LoVo (cell line): ENCODE results near the gene ELF2.
"Not testable (repeated sequence)": the region's sequence is repeated elsewhere in the genome, so short reads cannot be mapped to it uniquely, and the experiment has no call there.

Experiments
- DNase-seq: peaks from one replicate; pipeline ENCODE4 v3.0.0-alpha.2; 2016; ENCODE audit warnings: low spot score

ELF2 gene

DNA sequence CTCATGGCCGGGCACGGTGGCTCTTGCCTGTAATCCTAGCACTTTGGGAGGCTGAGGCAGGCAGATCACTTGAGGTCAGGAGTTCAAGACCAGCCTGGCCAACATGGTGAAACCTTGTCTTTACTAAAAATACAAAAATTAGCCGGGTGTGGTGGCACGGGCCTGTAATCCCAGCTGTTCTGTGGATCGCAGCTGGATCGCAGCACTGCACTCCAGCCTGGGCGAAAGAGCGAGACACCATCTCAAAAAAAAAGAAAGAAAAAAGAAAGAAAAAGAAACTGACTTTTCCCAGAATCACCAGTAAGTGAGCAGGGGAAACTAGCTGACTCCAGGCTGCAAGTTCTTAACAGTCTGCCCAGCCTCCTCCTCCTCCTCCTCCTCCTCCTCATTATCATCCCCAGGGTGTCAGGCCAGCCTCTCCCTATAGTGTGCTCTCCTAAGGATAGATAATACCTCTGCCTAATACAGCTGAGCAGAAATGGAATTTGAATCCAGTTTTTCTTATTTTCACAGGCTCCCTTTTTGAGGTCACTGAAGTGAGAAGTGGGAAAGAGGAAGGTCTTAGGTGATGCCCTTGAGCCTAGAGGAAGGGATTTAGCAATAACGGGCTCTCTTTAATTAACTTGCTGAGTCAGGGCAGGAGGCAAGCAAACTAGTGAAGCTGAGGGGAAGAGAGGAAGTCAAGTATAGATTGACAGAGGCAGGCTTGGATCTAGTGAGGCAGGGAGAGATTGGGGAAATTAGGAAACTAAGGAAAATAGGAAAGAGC is 11.8 kb upstream of the ELF2 start:
- DNase-seq, result no peak

DNA sequence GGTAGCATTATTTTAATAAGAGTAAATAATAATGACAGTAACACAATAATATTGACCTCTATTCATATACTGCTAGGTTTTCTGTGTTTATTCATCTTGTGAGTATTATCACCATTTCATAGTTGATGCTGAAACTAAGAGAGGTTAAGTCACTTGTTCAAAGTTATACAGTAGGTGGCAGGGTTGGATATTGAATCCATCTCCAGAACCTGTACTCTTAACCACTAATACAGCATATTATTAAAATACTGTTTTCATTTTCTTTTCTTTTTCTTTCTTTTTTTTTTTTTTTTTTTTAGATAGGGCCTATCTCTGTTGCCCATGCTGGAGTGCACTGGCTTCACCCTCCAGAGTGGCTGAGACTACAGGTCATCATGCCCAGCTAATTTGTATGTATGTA is 7.1 kb upstream of the ELF2 start:
- no peak for DNase-seq

DNA sequence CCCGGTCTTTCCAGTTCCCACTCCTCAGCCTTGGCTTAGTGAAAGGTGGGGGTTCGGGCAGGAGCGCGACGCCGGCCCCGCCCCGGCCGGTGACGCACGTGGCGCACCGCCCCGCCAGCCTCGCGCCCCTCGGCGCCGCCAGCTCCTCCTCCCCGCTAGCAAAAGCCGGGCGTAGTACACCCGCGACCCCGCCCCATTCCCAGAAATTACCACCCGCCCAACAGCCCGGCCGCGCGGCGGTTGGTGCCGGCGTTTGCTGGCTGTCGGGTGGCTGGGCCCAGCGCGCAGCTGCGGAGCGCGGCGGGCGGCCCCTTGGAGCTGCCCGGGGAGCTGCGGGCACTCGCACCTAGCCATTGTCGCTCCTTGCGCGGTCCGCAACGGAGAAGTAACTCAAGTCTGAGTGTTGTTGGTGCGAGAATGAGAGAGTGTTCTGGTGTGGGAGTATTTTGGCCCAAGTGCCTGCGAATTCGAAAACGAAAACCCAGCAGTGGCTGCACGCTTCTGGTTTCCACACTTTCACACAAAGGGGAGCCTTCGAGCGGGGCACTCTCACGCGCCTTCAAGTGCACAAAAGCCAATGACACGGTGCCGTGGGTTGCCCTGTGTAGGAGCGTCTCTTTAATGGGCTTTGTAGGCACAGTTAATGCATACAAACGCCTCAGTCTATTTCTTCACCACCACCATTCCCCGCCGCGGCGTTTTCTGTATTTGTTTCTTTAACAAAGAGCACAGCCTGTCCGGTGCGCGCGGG is 1.0 kb upstream of the ELF2 start:
- DNase-seq, result peak; percentile 93

DNA sequence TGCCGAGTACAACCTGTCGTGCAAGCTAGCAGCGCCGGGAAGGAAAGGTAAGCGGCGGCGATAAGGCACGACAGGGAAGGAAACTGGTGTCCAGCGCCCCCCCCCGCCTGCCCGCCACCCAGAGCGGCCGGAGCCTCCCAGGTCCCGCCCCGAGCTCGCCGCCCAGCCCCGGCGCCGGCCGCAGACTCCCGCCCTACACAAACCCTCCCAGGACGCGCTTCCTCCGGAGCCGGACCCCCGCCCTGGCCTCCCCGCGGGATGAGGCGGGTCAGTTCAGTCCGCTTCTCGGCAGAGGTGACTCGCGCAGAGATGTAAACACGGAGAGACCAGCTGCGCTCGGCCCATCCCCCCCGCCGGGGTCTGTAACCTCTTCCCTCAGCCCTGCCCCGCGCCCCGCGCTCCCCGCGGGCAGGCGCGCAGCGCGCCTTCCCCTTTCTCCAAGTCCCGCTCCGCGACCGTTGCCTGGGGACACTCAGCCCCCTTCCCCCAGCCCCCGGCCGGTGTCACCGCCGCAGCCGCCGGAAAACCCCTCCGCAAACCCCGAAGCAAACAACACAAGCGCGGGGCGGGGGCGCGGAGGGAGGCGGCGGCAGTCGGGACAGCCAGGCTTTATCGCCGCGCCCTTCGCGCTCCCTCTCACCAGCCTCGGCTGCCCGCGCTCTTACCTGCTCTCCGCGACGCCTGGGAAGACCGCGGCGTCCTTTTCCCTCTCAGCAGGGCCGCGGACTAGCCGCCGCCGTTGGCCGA is 543 bp downstream of the ELF2 start:
- DNase-seq, result peak; percentile 66

DNA sequence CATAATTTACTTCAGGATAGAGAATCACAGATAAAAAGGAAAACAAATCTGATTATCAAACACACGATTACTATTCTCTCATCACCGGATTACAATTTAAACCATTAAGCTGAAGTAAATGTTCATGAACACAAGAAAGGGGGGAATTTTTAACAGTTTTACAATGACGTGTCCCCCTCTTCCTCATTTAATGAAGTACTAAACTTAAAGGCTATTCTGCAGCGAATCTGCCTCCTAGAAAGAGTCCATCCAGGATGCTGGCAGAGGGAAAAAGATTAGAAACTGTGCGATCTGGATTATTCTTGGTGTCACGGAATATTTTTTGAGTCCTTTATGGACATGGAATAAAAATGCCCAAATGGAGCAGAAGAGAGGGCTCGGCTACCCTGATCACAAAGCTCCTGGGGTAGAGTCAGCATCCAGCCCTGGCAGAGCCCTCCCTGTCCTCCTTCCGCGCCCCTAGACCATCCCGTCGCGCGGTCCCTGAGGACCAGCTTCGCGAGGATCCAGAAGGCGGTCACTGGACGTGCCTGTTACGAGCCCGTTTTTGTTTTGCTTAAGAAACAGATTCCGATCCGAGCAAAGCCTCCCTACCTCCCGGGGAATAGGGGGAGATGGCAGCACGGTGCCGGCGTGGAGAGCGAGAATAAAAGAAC is 1.2 kb downstream of the ELF2 start:
- DNase-seq, result no peak

DNA sequence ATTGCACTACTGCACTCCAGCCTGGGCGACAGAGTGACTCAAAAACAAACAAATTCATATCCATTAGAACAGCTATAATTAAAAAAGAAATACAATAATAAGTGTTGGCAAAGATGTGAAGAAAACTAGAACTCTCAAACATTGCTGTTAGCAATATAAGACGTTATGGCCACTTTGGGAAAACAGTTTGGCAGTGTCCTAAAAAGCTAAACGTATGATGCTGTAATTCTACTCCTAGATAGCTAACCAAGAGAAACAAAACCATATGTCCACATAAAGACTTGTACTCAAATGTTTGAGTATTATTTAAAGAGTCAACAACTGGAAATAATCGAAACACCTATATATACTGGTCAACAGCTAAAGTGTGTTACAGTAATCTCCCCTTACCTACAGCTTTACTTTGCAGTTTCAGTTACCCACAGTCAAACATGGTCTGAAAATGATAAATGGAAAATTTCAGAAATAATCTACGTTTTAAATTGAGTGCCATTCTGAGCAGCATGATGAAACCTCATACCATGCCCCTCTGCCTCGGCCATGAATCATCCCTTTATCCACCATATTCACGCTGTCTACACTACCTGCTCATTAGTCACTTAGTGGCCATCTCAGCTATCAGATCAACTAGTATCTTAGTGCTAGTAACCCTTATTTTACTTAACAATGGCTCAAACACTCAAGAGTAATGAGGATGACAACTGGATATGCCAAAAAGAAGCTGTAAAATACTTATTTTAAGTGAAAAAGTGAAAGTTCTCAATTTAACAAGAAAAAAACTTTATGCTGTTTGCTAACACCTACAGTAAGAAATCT is 4.9 kb downstream of the ELF2 start:
- no peak for DNase-seq

DNA sequence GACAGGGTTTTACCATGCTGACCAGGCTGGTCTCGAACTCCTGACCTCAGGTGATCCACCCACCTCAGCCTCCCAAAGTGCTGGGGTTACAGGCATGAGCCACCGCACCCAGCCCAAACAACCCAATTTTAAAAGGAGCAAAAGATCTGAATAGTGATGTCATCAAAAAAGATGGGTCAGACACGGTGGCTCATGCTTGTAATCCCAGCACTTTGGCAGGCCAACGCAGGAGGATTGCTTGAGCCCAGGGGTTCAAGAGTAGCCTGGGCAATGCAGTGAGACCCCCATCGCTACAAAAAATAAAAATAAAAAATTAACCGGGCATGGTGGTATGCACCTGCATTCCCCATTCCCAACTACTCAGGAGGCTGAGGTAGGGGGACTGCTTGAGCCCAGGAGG is 6.1 kb downstream of the ELF2 start:
- DNase-seq, result no peak

DNA sequence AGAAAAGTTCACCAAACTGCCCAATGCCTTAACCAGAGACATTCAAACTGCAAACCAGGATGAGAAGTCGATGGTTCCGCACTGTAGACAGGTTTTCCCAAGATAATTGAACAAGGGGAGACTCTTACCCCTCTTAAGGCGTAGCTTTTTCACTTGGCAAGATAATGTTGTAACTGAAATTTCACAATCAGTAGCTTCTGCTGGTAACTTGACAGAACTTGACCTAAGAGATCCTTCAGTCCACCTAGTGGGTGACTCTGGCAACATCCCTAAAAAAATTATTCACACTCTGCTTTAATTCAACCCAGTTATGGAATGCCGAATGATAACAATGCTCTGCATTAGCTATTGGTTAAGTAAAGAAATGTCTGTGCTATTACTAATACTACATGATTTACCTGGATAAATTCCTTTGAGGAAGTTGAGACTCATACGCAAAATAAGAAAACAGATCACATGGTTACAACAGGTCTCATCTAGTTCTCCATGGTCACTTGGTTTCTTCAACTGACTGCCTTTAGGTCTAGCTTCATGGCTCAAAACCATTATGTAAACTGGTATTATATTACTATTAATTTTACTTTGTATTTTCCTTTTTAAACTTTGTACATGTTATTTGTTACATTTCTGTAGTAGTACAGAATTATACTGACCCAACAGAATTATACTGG is 9.1 kb downstream of the ELF2 start:
- peak; percentile 36 for DNase-seq

DNA sequence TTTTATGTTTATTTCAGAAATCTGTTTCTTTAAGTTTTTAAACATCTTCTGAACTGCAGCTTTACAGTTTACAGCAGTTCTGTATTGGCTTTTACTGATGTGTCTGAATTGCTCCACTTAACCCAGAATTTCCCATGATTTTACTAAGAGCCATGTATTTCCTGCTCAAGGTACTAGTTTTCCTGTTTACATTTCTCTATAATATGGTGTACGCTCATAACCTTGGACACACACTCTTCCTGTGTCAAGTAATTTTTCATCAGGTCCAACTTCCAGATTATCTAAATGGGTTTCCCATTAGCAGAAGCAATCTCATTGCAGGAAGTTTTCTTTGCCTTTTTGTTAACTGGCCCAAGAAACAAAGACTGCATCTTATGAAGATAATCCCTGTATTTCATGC is 12.3 kb downstream of the ELF2 start:
- DNase-seq, result no peak

DNA sequence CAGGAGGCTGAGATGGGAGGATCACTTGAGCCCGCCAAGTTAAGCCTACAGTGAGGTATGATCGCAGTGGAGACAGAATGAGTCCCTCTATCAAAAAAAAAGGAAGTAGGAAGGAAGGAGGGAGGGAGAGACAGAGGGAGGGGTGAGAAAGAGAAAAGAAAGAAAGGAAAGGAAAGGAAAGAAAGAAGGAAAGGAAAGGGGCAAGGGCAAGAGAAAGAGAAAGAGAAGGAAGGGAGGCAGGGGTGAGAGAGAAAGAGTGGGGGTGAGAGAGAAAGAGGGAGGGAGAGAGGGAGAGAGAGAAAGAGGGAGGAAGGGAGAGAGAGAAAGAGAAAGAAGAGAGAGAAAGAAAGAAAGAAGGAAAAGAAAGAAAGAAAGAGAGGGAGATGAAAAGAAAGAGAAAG is 13.2 kb downstream of the ELF2 start:
- no peak for DNase-seq

DNA sequence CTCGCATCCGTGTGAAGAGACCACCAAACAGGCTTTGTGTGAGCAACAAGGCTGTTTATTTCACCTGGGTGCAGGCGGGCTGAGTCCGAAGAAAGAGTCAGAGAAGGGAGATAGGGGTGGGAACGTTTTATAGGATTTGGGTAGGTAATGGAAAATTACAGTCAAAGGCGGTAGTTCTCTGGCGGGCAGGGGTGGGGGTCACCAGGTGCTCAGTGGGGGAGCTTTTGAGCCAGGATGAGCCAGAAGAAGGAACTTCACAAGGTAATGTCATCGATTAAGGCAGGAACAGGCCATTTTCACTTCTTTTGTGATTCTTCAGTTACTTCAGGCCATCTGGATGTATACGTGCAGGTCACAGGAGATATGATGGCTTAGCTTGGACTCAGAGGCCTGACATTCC is 19.0 kb downstream of the ELF2 start:
- DNase-seq, result not testable (repeated sequence)

DNA sequence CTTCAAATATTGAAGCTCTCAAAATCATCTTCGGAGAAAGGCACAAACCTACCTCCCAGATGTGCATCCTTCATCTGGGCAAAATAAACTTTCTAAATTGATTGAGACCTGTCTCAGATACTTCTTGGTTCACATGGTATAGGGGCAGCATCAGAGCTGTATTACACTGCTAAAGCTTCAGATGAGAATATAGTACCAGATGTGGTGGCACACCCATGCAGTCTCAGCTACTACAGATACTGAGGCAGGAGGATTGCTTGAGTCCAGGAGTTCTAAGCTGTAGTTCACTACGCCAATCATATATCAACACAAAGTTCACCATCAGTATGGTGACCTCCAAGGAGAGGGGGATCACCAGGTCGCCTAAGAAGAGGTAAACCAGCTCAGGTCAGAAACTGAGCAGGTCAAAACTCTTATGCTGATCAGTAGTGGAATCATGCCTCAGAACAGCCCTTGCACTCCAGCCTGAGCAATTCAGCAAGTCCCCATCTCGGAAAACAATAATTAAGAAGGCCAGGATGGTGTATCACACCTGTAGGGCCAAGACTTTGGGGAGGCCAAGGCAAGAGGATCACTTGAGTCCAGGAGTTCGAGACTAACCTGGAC is 22.0 kb downstream of the ELF2 start:
- no peak for DNase-seq

DNA sequence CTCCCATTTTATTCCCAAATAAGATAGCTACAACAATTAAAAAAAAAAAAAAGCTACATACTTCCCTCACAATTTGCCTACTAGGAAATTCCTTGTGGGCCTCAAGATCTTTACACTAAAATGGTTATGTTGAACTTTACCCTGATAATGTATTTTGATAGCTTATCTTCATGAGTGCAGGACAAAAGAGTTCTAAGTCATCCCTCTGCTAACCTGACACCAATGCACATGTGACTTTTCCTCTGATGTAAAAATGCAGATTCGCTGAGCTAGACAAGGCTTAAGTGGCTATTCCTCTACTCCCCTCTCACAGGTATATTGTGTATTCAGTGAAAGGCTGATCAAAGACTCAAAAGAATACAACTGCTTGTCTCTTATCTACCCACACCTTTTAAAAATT is 22.5 kb downstream of the ELF2 start:
- no peak for DNase-seq

DNA sequence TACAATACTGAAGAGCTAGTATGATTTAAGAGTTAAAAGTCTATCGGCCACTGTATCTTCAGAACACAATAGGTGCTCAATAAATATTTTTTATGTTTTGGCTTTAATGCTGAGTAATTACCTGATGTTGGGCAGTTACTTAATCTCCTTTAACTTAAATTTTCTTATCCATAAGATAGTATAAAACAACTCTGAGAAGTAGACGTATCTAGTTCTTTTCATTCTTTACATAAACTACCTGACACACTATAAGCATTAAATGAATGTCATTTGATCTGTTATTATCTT is 22.9 kb downstream of the ELF2 start:
- no peak for DNase-seq

DNA sequence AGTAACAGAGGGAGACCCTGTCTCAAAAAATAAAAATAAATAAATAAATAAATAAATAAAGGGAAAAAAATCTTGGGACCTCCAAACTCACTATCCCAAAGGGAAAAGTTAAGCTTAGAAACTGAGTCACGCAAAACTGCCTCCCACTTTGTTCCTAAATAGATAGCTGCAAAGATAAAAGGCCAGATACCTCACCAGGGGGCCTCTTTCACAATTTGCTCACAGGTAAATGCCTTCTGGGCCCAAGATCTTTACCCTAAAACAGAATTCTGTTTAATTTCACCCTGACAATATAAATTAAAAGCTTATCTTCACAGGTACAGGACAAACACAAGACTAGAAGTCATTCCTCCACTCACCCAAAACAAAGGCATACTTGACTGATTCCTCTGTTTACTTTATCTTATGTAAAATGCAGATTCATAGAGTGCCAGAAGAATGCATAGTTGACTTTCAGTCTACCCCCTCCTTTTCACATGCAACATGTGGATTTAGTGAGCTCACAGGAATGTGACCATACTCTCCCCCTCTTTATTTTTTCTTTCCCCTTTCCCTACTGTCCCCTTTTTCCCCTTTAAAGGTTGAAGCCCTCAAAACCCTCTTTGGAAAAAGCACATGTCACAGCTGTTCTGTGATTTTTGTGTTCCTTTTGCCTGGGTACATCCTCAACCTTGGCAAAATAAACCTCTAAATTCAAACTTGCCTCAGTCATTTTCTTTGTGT is 23.4 kb downstream of the ELF2 start:
- DNase-seq, result no peak

DNA sequence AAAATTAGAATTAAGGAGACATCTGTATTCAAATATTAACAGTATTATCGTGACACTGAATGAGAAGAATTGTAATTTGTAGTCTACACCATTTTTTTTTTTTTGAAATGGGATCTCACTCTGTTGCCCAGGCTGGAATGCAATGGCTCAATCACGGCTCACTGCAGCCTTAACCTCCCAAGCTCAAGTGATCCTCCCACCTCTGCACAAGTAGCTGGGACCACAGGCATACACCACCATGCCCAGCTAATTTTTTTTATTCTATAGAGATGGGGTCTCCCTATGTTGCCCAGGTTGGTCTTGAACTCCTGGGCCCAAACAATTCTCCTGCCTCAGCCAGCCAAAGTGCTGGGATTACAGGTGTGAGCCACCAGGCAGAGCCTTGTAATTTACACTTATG is 24.8 kb downstream of the ELF2 start:
- DNase-seq, result no peak

DNA sequence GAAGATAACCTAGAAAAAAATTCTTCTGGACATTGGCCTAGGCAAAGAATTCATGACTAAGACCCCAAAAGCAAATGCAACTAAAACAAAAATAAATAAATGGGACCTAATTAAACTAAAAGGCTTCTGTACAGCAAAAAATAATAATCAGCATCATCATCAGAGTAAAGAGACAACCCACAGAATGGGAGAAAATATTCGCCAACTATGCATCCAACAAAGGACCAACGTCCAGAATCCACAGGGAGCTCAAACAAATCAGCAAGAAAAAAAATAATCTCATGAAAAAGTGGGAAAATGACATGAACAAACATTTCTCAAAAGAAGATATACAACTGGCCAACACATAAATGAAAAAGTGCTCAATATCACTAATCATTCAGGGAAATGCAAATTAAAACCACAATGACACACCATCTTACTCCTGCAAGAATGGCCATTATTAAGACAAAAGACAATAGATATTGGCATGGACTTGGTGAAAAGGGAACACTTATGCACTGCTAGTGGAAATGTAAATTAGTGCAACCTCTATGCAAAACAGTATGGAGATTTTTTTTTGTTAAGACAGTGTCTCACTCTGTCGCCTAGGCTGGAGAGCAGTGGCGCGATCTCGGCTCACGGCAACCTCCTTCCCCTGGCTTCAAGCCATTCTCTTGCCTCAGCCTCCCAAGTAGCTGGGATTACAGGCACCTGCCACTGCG is 29.9 kb downstream of the ELF2 start:
- DNase-seq, result no peak

DNA sequence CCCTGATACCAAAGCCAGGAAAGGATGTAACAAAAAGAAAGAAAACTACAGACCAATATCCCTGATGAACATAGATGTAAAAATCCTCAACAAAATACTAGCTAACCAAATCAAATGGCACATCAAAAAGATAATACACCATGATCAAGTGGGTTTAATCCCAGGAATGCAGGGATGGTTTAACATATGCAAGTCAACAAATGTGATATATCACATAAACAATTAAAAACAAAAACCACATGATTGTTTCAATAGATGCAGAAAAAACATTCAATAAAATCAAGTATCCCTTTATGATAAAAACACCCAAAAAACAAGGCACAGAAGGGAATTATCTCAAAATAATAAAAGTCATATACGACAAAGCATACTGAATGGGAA is 31.5 kb downstream of the ELF2 start:
- no peak for DNase-seq

DNA sequence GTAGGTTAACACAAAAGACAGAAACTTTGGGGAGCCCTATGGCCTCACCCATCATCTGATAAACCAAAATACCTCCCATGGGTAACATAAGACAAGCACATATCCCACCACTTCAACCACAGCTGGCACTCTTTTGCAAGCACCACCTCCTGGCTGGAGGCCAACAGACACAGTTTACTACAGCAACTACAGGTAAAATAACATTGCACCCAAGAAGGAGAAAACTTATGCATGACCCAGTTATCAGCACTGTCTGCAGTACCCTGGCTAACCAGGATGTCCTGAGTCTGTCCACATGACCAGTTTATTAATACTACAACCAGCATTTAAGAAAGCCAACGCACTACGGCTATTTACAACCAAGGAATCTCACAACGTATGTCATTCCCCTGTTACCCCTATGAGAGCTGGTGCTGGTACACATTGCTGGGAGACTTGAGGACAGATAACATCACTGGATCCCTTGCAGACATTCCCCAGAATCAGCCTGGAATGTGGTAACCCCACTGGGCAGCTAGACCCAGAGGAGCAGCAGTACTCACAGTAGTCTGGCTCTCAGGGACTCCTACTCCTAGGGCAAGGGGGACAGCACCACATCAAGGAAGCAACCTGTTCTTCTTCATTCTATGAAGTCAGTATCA is 32.0 kb downstream of the ELF2 start:
- no peak for DNase-seq
